Sigmoid colon (tissue), 7 donors: ENCODE measurements around the gene SENP3. TPM values are rescaled to one million over a fixed set of nuclear protein-coding genes. Genes with fewer than 3 reads are reported as not detected.

ENCODE experiments used
- DNase-seq: peaks from one replicate; pipeline ENCODE4 v3.0.0-alpha.2; 2019
- H3K27ac ChIP-seq, 4 donors: fragments of 200-600 bp; sonication (generic); one replicate each; pipeline ENCODE4 v1.5.1; 2016 to 2019; ENCODE audit warnings: mild to moderate bottlenecking in 1 of 4
- H3K27me3 ChIP-seq, 3 donors: fragments of 200-600 bp; sonication (generic); one replicate each; pipeline ENCODE4 v1.5.1; 2019; ENCODE audit warnings: mild to moderate bottlenecking in 1 of 3
- H3K36me3 ChIP-seq, 4 donors: fragments of 200-600 bp; sonication (generic); one replicate each; pipeline ENCODE4 v1.5.1; 2016 to 2019
- H3K4me1 ChIP-seq, 4 donors: fragments of 200-600 bp; sonication (generic); one replicate each; pipeline ENCODE4 v1.5.1; 2017 to 2019
- H3K4me3 ChIP-seq, 4 donors: fragments of 200-600 bp; sonication (generic); one replicate each; pipeline ENCODE4 v1.5.1; 2017 to 2019; ENCODE audit warnings: mild to moderate bottlenecking in 2 of 4, moderate library complexity in 1 of 4
- H3K9me3 ChIP-seq, 4 donors: fragments of 200-600 bp in 3 of 4; sonication (generic) in 3 of 4; one replicate each; pipeline versions ENCODE4 v1.5.1 to v1.6.1; 2013 to 2019
- CTCF ChIP-seq, 4 experiments: fragments of 450-650 bp in 3 of 4; fragments of 200-600 bp in 1 of 4; IDR thresholded peaks; one replicate each; pipeline ENCODE4 v1.5.1; 2016 to 2019; ENCODE audit warnings: antibody characterized with exemption in 4 of 4, mild to moderate bottlenecking in 3 of 4, moderate library complexity in 2 of 4
- EP300 ChIP-seq, 4 donors: sonication (generic); formaldehyde crosslinking; IDR thresholded peaks; one replicate each; pipeline ENCODE4 v1.6.1; 2017; ENCODE audit warnings: antibody characterized with exemption in 4 of 4
- POLR2A ChIP-seq, 2 donors: fragments of 450-650 bp; IDR thresholded peaks; one replicate each; pipeline ENCODE4 v1.6.1; 2016; ENCODE audit warnings: antibody characterized with exemption in 2 of 2, mild to moderate bottlenecking in 2 of 2, moderate library complexity in 2 of 2
- POLR2AphosphoS5 ChIP-seq, 4 donors: sonication (generic); formaldehyde crosslinking; IDR thresholded peaks; one replicate each; pipeline ENCODE4 v1.6.1; 2017; ENCODE audit warnings: antibody characterized with exemption in 4 of 4
- WGBS, 2 donors: extraction: QIAGEN DNeasy Blood & Tissue Kit; methylation state at CpG; one replicate each; pipeline ENCODE4 v1.1.7; 2013; 5-methylcytosine and 5-hydroxymethylcytosine counted together
- intact Hi-C: fragments of 100-400 bp; cut with DNase I; formaldehyde crosslinking; loops from one replicate; pipeline ENCODE4 v1.15.1; 2023
- polyA plus RNA-seq, 3 donors: library from polyadenylated mRNA; stranded (reverse); fragments of 200-250 nt; gene quantifications; one replicate each; pipeline ENCODE4 v1.2.3, GENCODE V29; 2013
- total RNA-seq, 4 donors: library from RNA; depleted of rRNA; stranded (reverse); fragments of >200 nt; gene quantifications; one replicate each; pipeline ENCODE4 v1.1.0, GENCODE V29; 2016
- donor health status: healthy with polysubstance abuse.
- donor health status: Bipolar disorder and iron deficiency.
- donor health status: healthy.

The SENP3 gene
- total and polyA plus RNA-seq, 7 donors = 28.2 to 91.1 (median 73.5) TPM

- Histone ChIP-seq H3K27me3 (no peaks in the 10 kb centered on the region), H3K9me3 (no peaks in the 10 kb centered on the region), H3K4me1 (peaks cover 0 to 19% (median 16%) of the 10 kb centered on the region in 4 donors), H3K4me3 (no peak overlapping the region), H3K36me3 (peaks cover 21 to 71% (median 51%) of the 10 kb centered on the region in 4 donors), H3K27ac (no peak overlapping the region)
- intact Hi-C loops = loop anchor here (10.0 kb wide), 1 partner anchor 315 kb away; the partner anchor contains the start of genes CTDNEP1 and ELP5
- 74 to 84% methylated on average over 5 of the region's 5 CpGs for WGBS, 2 donors
- no peak for DNase-seq
- TF ChIP-seq POLR2AphosphoS5 (IDR thresholded peaks at IDR 0.05) = no peak
- TF ChIP-seq POLR2A (IDR thresholded peaks at IDR 0.05) = no peak
- TF ChIP-seq EP300 (IDR thresholded peaks at IDR 0.05) = no peak
- no peak for TF ChIP-seq CTCF (IDR thresholded peaks at IDR 0.05)
Observed at GRCh38 chr17:7569571-7569970, 7.9 kb downstream of the SENP3 start.

- TF ChIP-seq EP300 (IDR thresholded peaks at IDR 0.05) (no peak), POLR2AphosphoS5 (IDR thresholded peaks at IDR 0.05) (no peak), CTCF (IDR thresholded peaks at IDR 0.05) (no peak), POLR2A (IDR thresholded peaks at IDR 0.05) (no peak)
- Histone ChIP-seq H3K4me1 (peaks cover 0 to 24% (median 21%) of the 10 kb centered on the region in 4 donors), H3K36me3 (peaks cover 28 to 71% (median 51%) of the 10 kb centered on the region in 4 donors), H3K27me3 (no peaks in the 10 kb centered on the region), H3K4me3 (no peak overlapping the region), H3K9me3 (no peaks in the 10 kb centered on the region), H3K27ac (no peak overlapping the region)
- intact Hi-C loops = loop anchor here (5.0 kb wide), 1 partner anchor 263 kb away; the partner anchor contains the start of gene EIF5A
- 97 to 98% methylated on average over 10 of the region's 10 CpGs for WGBS, 2 donors
- no peak for DNase-seq
Observed at GRCh38 chr17:7570351-7570750, 8.6 kb downstream of the SENP3 start.

GRCh38 chr17:7572338-7572587 is 10.5 kb downstream of the SENP3 start:
- no peak for DNase-seq
- no peaks in the 10 kb centered on the region for H3K27me3 ChIP-seq
- H3K36me3 ChIP-seq = peaks cover 38 to 71% (median 55%) of the 10 kb centered on the region in 4 donors
- H3K4me1 ChIP-seq = peaks cover 0 to 36% (median 34%) of the 10 kb centered on the region in 4 donors
- H3K9me3 ChIP-seq = no peaks in the 10 kb centered on the region
- H3K27ac ChIP-seq = peak overlapping the region; percentile 89 to 100 (median 94)
- H3K4me3 ChIP-seq = peak overlapping the region; percentile 21 to 83 (median 59)
- 0% methylated on average over 11 of the region's 11 CpGs for WGBS, 2 donors
- TF ChIP-seq CTCF (IDR thresholded peaks at IDR 0.05) (no peak), EP300 (IDR thresholded peaks at IDR 0.05) (peak in 1 of 4 donors; percentile 65), POLR2AphosphoS5 (IDR thresholded peaks at IDR 0.05) (no peak)
- intact Hi-C loops = loop anchor here (2.0 to 5.0 kb wide), 2 partner anchors 89 to 265 kb away; partner anchors contain the start of gene EIF5A

GRCh38 chr17:7572588-7573323 is 11.0 kb downstream of the SENP3 start:
- TF ChIP-seq CTCF (IDR thresholded peaks at IDR 0.05) (no peak), POLR2A (IDR thresholded peaks at IDR 0.05) (peak; percentile 98 to 99), POLR2AphosphoS5 (IDR thresholded peaks at IDR 0.05) (peak; percentile 99 to 100 (median 99)), EP300 (IDR thresholded peaks at IDR 0.05) (no peak)
- WGBS, 2 donors = 0 to 1% methylated on average over 73 of the region's 73 CpGs
- Histone ChIP-seq H3K27ac (peak overlapping the region; percentile 97 to 100 (median 98)), H3K27me3 (no peaks in the 10 kb centered on the region), H3K9me3 (no peaks in the 10 kb centered on the region), H3K4me1 (peaks cover 0 to 36% (median 34%) of the 10 kb centered on the region in 4 donors), H3K36me3 (peaks cover 43 to 71% (median 55%) of the 10 kb centered on the region in 4 donors), H3K4me3 (peak overlapping the region; percentile 80 to 100 (median 89))
- intact Hi-C loops = loop anchor here (2.0 to 5.0 kb wide), 2 partner anchors 90 to 265 kb away; partner anchors contain the start of gene EIF5A
- DNase-seq = peak; percentile 100
